T-helper 17 cell (primary cell): ENCODE measurements around the gene CHST3. TPM values are rescaled to one million over a fixed set of nuclear protein-coding genes. Genes with fewer than 3 reads are reported as not detected.
"Not testable (repeated sequence)": the region's sequence is repeated elsewhere in the genome, so short reads cannot be mapped to it uniquely, and the experiment has no call there.

Source experiments
- ATAC-seq: fragments of 150-1000 bp; cut with Tn5 transposase; 2 replicates; pipeline ENCODE4 v1.10.0; 2021; ENCODE audit warnings: mild to moderate bottlenecking, moderate library complexity
- DNase-seq, 3 donors: peaks; one replicate each; pipeline versions ENCODE4 v3.0.0 to v3.0.0-alpha.2; 2020 to 2021
- H3K9me3 ChIP-seq: one replicate; pipeline ENCODE4 v1.7.0; 2013; ENCODE audit warnings: low read length, mild to moderate bottlenecking; ENCODE audit not compliant: control insufficient read depth, poor library complexity, severe bottlenecking
- H3K27ac Mint-ChIP-seq: one replicate; pipeline ENCODE4 v1.8.0; 2022; ENCODE audit warnings: mild to moderate bottlenecking, moderate library complexity, mixed read lengths
- H3K27me3 Mint-ChIP-seq: one replicate; pipeline ENCODE4 v1.8.0; 2022; ENCODE audit warnings: mixed read lengths
- H3K36me3 Mint-ChIP-seq: one replicate; pipeline ENCODE4 v1.8.0; 2022; ENCODE audit warnings: low read depth, mixed read lengths
- H3K4me1 Mint-ChIP-seq: one replicate; pipeline ENCODE4 v1.8.0; 2022; ENCODE audit warnings: mild to moderate bottlenecking, mixed read lengths
- H3K4me3 Mint-ChIP-seq: one replicate; pipeline ENCODE4 v1.8.0; 2022; ENCODE audit warnings: mild to moderate bottlenecking, moderate library complexity, mixed read lengths
- total RNA-seq, 4 donors: library from RNA in 2 of 4; stranded (reverse) in 2 of 4; gene quantifications; one replicate each; pipeline ENCODE4 v1.2.3 and lab custom pipeline; 2022 to 2026

Gene CHST3
- total RNA-seq, 2 donors from 2014 or later, result not detected

DNA sequence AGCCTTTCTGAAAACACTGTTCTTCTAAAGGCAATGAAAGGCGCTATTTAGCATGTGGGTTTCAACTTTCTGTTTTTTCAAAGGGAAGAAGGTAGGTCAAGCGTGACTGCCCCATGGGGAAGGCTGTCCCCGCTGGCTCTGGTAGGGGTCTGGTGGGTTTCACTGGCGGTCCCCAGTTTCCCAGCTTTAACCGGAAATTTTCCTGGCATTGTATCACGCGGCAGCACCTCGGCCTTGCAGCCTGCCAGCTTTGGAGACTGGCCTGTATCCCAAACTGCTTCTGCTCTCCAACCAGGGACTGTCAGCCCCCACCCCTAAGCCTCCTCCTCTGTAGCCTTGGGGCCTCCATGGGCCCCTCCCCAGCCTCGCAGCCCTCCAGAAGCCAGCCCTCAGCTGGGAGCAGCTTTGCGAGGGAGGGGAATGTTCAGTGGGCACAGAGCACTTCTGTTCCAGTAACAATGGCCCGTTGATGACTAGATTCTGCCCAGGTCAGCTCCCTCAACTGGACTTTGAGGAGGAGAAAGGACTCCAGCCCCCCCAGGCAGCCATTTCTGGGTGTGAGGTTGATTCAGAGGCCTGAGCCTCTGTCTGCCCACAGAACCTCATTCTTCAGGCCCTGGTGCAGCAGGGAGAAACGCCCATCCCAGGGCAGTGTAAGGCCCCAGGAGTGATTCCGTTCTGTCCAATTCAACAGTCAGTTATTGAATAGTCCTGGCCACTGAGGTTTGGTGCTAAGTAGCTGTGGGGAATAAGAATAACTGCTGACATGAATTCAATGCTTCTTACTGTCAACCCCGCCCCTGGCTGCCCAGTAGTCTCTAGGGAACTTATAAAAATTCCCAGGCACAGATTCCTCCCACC, 17.1 kb downstream of the CHST3 start:
- Mint-ChIP-seq H3K27me3 (peaks cover 43% of the 10 kb centered on the region), H3K4me1 (peaks cover 12% of the 10 kb centered on the region), H3K36me3 (no peaks in the 10 kb centered on the region), H3K27ac (no peak overlapping the region), H3K4me3 (no peak overlapping the region)
- no peak for DNase-seq
- no peak for ATAC-seq
- no peaks in the 10 kb centered on the region for H3K9me3 ChIP-seq

DNA sequence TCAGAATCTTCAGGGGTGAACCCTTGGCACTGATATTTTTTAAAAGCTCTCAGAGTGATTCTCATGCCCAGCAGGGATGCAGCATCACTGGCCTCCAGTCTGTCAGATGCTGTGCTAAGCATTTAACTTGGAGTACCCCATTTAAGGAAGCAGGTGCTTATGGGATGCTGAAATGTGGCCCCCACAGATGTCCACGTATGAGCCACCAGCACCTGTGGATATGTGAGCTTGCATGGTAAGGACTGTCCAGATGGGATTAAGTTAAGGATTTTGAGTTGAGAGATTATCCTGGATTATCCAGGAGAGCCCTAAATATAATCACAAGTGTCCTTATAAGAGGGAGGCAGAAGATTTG, 17.7 kb downstream of the CHST3 start:
- Mint-ChIP-seq H3K4me1 (peaks cover 12% of the 10 kb centered on the region), H3K27me3 (peaks cover 48% of the 10 kb centered on the region), H3K4me3 (no peak overlapping the region), H3K27ac (no peak overlapping the region), H3K36me3 (no peaks in the 10 kb centered on the region)
- ATAC-seq (no peak), DNase-seq (no peak)
- H3K9me3 ChIP-seq, result no peaks in the 10 kb centered on the region

DNA sequence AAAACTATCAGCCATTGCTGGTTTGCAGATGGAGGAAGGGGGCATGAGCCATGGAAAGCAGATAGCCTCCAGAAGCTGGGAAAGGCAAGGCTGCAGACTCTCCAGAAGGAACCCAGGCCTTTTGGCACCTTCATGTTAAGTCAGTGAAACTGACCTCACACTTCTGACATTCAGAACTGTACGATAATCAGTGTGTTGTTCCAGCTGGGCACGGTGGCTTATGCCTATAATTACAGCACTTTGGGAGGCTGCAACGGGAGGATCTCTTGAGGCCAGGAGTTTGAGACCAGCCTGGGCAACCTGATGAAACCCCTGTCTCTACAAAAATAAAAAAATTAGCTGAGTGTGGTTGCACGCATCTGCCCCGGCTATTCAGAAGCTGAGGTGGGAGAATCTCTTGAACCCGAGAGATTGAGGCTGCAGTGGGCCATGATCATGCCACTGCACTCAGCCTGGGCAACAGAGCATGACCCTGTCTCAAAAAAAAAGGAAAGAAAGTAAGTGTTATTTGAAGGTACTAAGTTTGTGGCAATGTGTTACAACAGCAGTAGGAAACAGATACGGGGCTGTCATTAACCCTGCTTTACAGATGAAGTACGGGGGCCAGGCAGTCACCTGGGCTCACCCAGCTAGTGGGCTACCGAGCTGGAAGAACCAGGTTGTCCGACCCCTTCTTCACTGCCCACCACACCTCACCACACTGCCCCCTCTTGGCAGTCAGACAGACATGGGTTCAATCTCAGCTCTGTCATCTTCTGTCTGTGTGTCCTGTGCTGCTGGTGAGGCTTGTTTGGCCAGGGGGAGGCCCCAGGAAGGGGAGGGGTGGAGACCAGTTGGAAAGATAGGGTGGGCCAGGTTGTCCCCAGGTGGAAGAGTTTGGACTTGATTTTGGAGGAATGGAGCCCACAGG, 18.3 kb downstream of the CHST3 start:
- ATAC-seq, result no peak
- Mint-ChIP-seq H3K27me3 (peaks cover 50% of the 10 kb centered on the region), H3K27ac (peak overlapping the region; percentile 21), H3K36me3 (no peaks in the 10 kb centered on the region), H3K4me1 (peaks cover 12% of the 10 kb centered on the region), H3K4me3 (no peak overlapping the region)
- H3K9me3 ChIP-seq, result no peaks in the 10 kb centered on the region
- no peak for DNase-seq

- H3K9me3 ChIP-seq, result no peaks in the 10 kb centered on the region
- Mint-ChIP-seq H3K27me3 (peaks cover 58% of the 10 kb centered on the region), H3K36me3 (no peaks in the 10 kb centered on the region), H3K4me3 (no peak overlapping the region), H3K27ac (peak overlapping the region; percentile 53), H3K4me1 (peaks cover 9% of the 10 kb centered on the region)
- ATAC-seq (no peak), DNase-seq (no peak)
These were observed 20.1 kb downstream of the CHST3 start for GRCh38 chr10:71984126-71984808.

GRCh38 chr10:71984809-71985388, 20.7 kb downstream of the CHST3 start:
- Mint-ChIP-seq H3K27ac (peak overlapping the region; percentile 53), H3K27me3 (peaks cover 56% of the 10 kb centered on the region), H3K4me1 (peaks cover 9% of the 10 kb centered on the region), H3K4me3 (no peak overlapping the region), H3K36me3 (no peaks in the 10 kb centered on the region)
- no peaks in the 10 kb centered on the region for H3K9me3 ChIP-seq
- ATAC-seq (no peak), DNase-seq (no peak)

GRCh38 chr10:71985542-71986250, 21.5 kb downstream of the CHST3 start:
- ATAC-seq, result no peak
- no peak overlapping the region for H3K27ac Mint-ChIP-seq
- H3K36me3 Mint-ChIP-seq, result no peaks in the 10 kb centered on the region

GRCh38 chr10:71988895-71989294, 24.7 kb downstream of the CHST3 start:
- H3K4me1 Mint-ChIP-seq, H3K9me3 ChIP-seq, ATAC-seq, H3K27ac Mint-ChIP-seq, H3K36me3 Mint-ChIP-seq, H3K4me3 Mint-ChIP-seq, DNase-seq: not testable (repeated sequence)
- H3K27me3 Mint-ChIP-seq, result peaks cover 49% of the 10 kb centered on the region

More at GRCh38 chr10:71985542-71986250, 21.5 kb downstream of the CHST3 start:
- no peak for DNase-seq
- H3K4me1 Mint-ChIP-seq, result peaks cover 9% of the 10 kb centered on the region
- H3K4me3 Mint-ChIP-seq, result no peak overlapping the region
- H3K9me3 ChIP-seq, result no peaks in the 10 kb centered on the region
- H3K27me3 Mint-ChIP-seq, result peaks cover 59% of the 10 kb centered on the region

DNA sequence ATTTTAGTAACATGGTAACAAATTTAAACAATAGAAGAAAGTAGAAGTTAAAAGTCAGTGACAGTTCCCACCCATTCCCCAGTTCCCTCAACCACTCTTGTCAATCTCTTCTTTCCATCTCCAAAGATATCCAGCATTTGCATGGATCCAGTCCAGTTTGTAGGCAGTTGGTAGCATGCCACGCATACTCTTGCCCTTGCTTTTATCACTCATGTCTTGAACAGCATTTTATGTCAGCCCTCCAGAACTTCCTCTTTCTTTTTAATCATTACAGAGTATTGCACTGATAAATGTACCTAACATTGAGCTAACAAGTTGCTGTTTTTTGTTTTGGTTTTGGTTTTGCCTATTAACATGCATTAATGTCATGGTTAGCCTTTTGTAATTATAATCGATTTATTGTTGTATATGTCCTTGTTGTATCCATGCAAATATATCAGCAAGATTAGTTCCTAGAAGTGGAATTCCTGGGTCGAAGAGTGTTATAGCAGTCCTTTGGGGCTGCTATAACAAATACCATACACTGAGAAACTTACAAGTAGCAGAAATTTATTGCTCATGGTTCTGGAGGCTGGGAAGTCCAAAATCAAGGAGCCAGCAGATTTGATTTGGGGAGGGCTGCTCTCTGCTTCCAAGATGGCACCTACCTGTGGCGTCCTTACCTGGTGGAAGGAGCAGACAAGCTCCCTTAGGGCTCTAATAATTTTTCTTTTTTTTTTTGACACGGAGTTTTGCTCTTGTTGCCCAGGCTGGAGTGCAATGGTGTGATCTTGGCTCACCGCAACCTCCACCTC, 25.7 kb downstream of the CHST3 start:
- H3K27ac Mint-ChIP-seq, result no peak overlapping the region
- H3K9me3 ChIP-seq, result no peaks in the 10 kb centered on the region
- H3K4me1 Mint-ChIP-seq, result peaks cover 9% of the 10 kb centered on the region
- H3K27me3 Mint-ChIP-seq, result peaks cover 43% of the 10 kb centered on the region
- H3K36me3 Mint-ChIP-seq, result peaks cover 2% of the 10 kb centered on the region
- DNase-seq (no peak), ATAC-seq (no peak)
- H3K4me3 Mint-ChIP-seq, result no peak overlapping the region

DNA sequence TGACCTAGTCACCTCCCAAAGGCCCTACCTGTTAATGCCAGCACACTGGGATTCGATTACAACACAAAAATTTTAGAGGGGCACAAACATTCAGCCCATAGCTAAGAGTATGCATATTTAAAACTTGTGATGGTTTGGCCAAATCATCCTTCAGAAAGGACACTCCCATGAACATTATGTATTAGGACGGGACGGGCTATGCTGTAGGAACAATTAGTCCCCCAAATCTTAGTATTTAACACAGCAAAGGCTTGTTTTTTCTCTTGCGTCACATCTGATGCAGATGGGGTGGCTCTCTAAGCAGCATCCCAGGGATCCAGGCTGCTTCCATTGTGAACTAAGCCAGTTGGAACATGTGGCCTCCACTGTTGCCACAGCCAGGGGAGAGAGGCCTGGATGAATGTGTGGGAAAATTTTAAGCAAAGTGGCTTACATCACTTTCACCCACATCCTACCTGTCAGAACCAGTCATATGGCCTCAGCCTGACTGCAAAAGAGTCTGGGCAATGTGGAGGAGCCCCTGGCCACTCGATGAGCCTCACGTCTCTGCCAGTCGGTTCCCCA, 26.6 kb downstream of the CHST3 start:
- H3K9me3 ChIP-seq, result no peaks in the 10 kb centered on the region
- DNase-seq (no peak), ATAC-seq (no peak)
- H3K27ac Mint-ChIP-seq, result no peak overlapping the region
- no peak overlapping the region for H3K4me3 Mint-ChIP-seq
- peaks cover under 1% of the 10 kb centered on the region for H3K4me1 Mint-ChIP-seq
- H3K27me3 Mint-ChIP-seq, result peaks cover 34% of the 10 kb centered on the region
- peaks cover 2% of the 10 kb centered on the region for H3K36me3 Mint-ChIP-seq

DNA sequence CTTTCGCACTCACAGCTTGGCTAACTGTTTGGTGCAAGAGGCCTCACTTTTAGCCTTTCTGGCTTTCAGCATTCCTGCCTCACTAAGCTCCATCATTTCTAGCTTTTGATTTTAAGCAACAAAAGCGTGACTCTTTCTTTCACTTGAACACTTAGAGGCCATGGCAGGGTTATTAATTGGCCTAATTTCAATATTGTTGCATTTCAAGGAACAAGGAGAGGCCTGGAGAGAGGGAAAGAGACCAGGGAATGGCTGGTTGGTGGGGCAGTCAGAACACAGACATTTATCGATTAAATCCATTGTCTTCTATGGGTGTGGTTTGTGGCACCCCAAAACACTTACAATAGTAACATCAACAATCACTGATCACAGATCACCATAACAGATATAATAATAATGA, 31.3 kb downstream of the CHST3 start:
- no peak overlapping the region for H3K4me3 Mint-ChIP-seq
- peaks cover 15% of the 10 kb centered on the region for H3K27me3 Mint-ChIP-seq
- peaks cover 2% of the 10 kb centered on the region for H3K36me3 Mint-ChIP-seq
- H3K9me3 ChIP-seq, result no peaks in the 10 kb centered on the region
- ATAC-seq, result no peak
- peaks cover 5% of the 10 kb centered on the region for H3K4me1 Mint-ChIP-seq
- DNase-seq, result no peak
- H3K27ac Mint-ChIP-seq, result no peak overlapping the region

- ATAC-seq (no peak), DNase-seq (no peak)
- H3K9me3 ChIP-seq, result no peaks in the 10 kb centered on the region
- H3K4me1 Mint-ChIP-seq, result peaks cover 5% of the 10 kb centered on the region
- peaks cover 10% of the 10 kb centered on the region for H3K27me3 Mint-ChIP-seq
- peaks cover 2% of the 10 kb centered on the region for H3K36me3 Mint-ChIP-seq
- H3K27ac Mint-ChIP-seq, result no peak overlapping the region
- H3K4me3 Mint-ChIP-seq, result no peak overlapping the region
These were observed 31.8 kb downstream of the CHST3 start for GRCh38 chr10:71995887-71996575.
